Adipocyte (in vitro differentiated cells): ENCODE measurements around the gene NDUFAF8.

Source experiments
- DNase-seq: peaks from one replicate; pipeline ENCODE4 v3.0.0-alpha.2; 2015; ENCODE audit warnings: low read depth
- H3K27me3 ChIP-seq: replicated peaks from 2 replicates; pipeline ENCODE4 v1.7.0; 2013; ENCODE audit warnings: mild to moderate bottlenecking, low read length, moderate library complexity; ENCODE audit not compliant: control insufficient read depth, insufficient read depth
- H3K36me3 ChIP-seq: 2 replicates; pipeline ENCODE4 v1.7.0; 2013; ENCODE audit warnings: low read length, mild to moderate bottlenecking, moderate library complexity; ENCODE audit not compliant: control insufficient read depth, insufficient read depth, severe bottlenecking
- H3K4me1 ChIP-seq: 2 replicates; pipeline ENCODE4 v1.7.0; 2013; ENCODE audit warnings: mild to moderate bottlenecking, low read length, moderate library complexity; ENCODE audit not compliant: control insufficient read depth, insufficient read depth
- H3K4me3 ChIP-seq: 2 replicates; pipeline ENCODE4 v1.7.0; 2013; ENCODE audit warnings: mild to moderate bottlenecking, low read length, moderate library complexity
- H3K9ac ChIP-seq: 2 replicates; pipeline ENCODE4 v1.7.0; 2013; ENCODE audit warnings: mild to moderate bottlenecking, low read length, moderate library complexity
- H3K9me3 ChIP-seq: 2 replicates; pipeline ENCODE4 v1.7.0; 2013; ENCODE audit warnings: mild to moderate bottlenecking, low read length, moderate library complexity; ENCODE audit not compliant: control insufficient read depth

The NDUFAF8 gene

GRCh38 chr17:81244358-81245023 lies 5.4 kb downstream of the NDUFAF8 start:
- peaks cover 7% of the 10 kb centered on the region for H3K36me3 ChIP-seq
- no peaks in the 10 kb centered on the region for H3K27me3 ChIP-seq
- peaks cover 16% of the 10 kb centered on the region for H3K4me1 ChIP-seq
- no peaks in the 10 kb centered on the region for H3K9me3 ChIP-seq
- H3K9ac ChIP-seq = no peak overlapping the region
- H3K4me3 ChIP-seq = no peak overlapping the region
- DNase-seq = no peak

DNA sequence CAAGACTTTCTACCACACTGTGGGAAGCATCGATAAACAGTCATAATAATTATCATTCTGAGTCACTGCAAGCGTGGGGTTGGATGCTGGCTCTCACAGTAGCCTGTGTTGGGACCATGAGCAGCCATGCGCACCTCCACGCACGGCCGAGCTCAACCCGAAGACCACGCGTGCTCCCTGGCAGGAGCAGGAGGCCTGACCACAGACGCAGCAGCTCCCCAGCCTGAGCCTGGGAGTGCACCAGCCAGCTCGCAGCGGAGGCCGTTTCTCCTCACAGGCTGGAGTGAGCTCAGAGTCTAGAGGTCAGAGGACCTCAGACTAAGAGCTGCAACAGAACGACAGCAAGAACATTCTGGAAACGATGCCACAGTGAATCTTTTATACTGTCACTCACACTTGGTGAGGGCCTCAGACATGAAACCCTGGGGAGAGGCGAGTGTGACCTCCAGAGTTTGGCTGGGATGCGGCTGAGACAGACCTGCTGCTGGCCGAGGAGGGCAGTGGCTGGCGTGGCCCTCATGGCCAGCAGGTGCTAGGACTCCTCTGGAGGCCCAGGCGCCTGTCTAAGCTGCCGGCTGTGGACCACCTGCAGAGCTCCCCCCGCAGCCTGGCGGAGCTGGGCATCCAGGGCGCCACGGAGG lies 6.0 kb downstream of the NDUFAF8 start:
- no peak for DNase-seq
- Histone ChIP-seq H3K9ac (no peak overlapping the region), H3K9me3 (no peaks in the 10 kb centered on the region), H3K4me1 (peaks cover 12% of the 10 kb centered on the region), H3K27me3 (no peaks in the 10 kb centered on the region), H3K4me3 (no peak overlapping the region), H3K36me3 (peaks cover 13% of the 10 kb centered on the region)

DNA sequence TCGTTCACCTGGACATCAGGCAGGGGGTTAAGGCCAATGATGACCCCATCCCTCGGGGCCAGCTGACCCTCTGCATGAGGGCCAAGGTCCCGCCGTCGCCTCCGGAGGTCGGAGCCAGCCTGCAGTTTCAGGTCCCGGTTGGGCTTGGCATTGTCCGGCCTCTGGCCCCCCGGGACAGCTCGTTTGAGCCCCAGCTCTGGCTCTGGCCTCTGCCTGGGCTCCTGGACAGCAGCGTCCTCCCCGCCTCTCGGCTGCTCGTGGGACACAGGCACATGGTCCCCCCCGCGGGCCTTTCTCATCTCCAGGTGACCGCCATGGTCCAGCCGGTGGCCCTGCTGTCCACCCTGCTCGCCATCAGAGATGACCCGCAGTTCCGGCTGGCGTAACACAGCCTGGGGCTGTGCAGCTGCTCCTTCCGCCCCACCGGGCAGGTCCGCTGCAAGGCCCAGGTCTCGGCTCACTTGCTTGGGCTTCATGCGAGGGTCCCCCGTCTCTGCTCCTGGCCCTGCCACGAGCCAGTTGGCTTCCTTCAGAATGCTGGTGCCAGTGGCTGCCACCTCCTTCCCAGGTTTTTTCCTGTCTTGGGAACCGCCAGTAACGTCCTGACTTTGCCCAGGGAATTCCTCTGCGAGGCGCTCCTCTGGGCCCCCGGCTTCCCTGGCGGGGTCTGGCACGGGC lies 6.7 kb downstream of the NDUFAF8 start:
- Histone ChIP-seq H3K36me3 (peaks cover 18% of the 10 kb centered on the region), H3K9me3 (no peaks in the 10 kb centered on the region), H3K4me1 (peaks cover 5% of the 10 kb centered on the region), H3K4me3 (no peak overlapping the region), H3K9ac (no peak overlapping the region), H3K27me3 (no peaks in the 10 kb centered on the region)
- no peak for DNase-seq

GRCh38 chr17:81246343-81246670 lies 7.2 kb downstream of the NDUFAF8 start:
- H3K4me3 ChIP-seq = no peak overlapping the region
- no peak overlapping the region for H3K9ac ChIP-seq
- no peaks in the 10 kb centered on the region for H3K9me3 ChIP-seq
- H3K36me3 ChIP-seq = peaks cover 23% of the 10 kb centered on the region
- H3K4me1 ChIP-seq = peaks cover 5% of the 10 kb centered on the region
- DNase-seq = no peak
- no peaks in the 10 kb centered on the region for H3K27me3 ChIP-seq

DNA sequence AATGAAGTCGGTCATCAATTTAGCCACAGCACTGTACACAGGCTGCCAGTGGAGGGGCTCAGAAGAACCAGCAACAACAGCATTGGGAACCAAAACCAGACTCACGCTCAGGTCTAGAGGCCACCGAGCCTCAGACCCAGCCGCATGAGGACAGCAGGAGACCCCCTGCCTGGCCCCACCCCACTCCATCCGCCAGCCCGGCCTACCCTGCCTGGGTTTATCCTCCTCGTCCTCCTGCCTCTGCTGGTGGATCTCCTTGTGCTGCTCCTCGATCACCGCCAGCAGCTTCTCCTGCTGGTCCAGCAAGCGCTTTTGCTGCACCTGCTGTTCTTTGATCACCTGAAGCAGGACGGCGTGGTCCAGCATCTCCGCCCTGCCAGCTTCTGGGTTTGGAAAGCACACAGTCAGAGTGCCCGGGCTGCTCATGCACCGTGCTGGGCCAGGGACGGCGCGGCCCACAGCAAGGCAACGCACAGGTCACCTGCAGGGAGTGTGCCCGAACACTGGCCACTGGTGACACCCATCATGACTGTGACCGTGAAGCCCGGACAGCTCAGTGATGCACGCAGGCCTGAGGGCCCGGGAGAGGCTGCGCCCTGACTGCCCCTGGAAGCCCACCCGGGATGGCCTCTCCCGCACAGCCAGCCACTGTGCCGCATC lies 7.7 kb downstream of the NDUFAF8 start:
- Histone ChIP-seq H3K27me3 (no peaks in the 10 kb centered on the region), H3K4me3 (no peak overlapping the region), H3K9ac (no peak overlapping the region), H3K4me1 (peaks cover 5% of the 10 kb centered on the region), H3K9me3 (no peaks in the 10 kb centered on the region), H3K36me3 (peaks cover 28% of the 10 kb centered on the region)
- no peak for DNase-seq

GRCh38 chr17:81247339-81247990 lies 8.3 kb downstream of the NDUFAF8 start:
- Histone ChIP-seq H3K27me3 (no peaks in the 10 kb centered on the region), H3K9ac (no peak overlapping the region), H3K4me1 (peaks cover 5% of the 10 kb centered on the region), H3K4me3 (no peak overlapping the region), H3K9me3 (no peaks in the 10 kb centered on the region), H3K36me3 (peaks cover 33% of the 10 kb centered on the region)
- no peak for DNase-seq

GRCh38 chr17:81248649-81249048 lies 9.5 kb downstream of the NDUFAF8 start:
- no peak for DNase-seq
- H3K27me3 ChIP-seq = no peaks in the 10 kb centered on the region

DNA sequence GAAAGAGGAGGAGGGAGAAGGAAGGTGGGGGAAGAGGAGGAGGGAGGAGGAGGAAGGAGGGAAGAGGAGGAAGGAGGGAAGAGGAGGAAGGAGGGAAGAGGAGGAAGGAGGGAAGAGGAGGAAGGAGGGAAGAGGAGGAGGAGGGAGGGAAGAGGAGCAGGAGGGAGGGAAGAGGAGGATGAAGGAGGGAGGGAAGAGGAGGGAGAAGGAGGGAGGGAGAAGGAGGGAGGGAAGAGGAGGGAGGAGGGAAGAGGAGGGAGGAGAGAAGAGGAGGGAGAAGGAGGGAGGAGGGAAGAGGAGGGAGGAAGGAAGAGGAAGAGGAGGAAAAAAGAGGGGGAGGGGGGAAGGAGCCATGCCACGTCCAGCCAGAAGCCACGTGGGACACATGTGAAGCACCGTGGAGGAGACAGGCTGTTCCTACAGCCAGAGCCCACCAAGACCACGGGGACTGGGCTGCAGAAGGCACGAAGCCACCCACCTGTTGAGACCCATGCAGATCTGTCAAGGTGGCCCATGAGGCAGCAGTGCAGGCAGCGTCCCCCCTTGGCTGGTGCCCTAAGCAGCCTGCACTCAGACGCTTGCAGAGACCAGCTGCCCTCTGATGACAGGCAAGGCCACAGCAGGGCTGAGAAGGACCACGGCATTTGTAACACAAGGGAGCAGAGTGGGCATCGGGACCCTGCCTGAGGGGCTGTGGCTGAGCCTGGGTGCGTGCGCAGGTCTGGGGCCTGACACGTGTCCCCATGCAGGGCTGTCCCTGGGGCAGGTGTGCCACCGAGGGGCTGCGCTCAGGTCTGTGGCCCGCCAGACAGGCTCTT lies 10.3 kb downstream of the NDUFAF8 start:
- peak; percentile 15 for DNase-seq
- Histone ChIP-seq H3K9me3 (no peaks in the 10 kb centered on the region), H3K4me1 (peaks cover 10% of the 10 kb centered on the region), H3K36me3 (peaks cover 33% of the 10 kb centered on the region), H3K4me3 (no peak overlapping the region), H3K9ac (no peak overlapping the region), H3K27me3 (no peaks in the 10 kb centered on the region)

More at GRCh38 chr17:81248649-81249048, 9.5 kb downstream of the NDUFAF8 start:
- Histone ChIP-seq H3K4me1 (peaks cover 5% of the 10 kb centered on the region), H3K9me3 (no peaks in the 10 kb centered on the region), H3K36me3 (peaks cover 33% of the 10 kb centered on the region), H3K4me3 (no peak overlapping the region), H3K9ac (no peak overlapping the region)

GRCh38 chr17:81250286-81251093 lies 11.4 kb downstream of the NDUFAF8 start:
- peaks cover 33% of the 10 kb centered on the region for H3K36me3 ChIP-seq
- no peaks in the 10 kb centered on the region for H3K27me3 ChIP-seq
- peaks cover 15% of the 10 kb centered on the region for H3K4me1 ChIP-seq
- H3K9me3 ChIP-seq = no peaks in the 10 kb centered on the region
- H3K9ac ChIP-seq = no peak overlapping the region
- no peak for DNase-seq
- H3K4me3 ChIP-seq = no peak overlapping the region
